Heart left ventricle (tissue), 13 donors: ENCODE measurements around the gene SGSM2.

Experiments used
- CTCF ChIP-seq, 12 donors: fragments of 200-600 bp; sonication (generic) in 4 of 12; IDR thresholded peaks; one replicate each; pipeline versions ENCODE4 v1.5.0 to v1.8.0; 2018 to 2022; ENCODE audit warnings: antibody characterized with exemption in 12 of 12, mild to moderate bottlenecking in 5 of 12
- POLR2A ChIP-seq, 2 donors: fragments of 450-650 bp; IDR thresholded peaks; one replicate each; pipeline ENCODE4 v1.6.1; 2017; ENCODE audit warnings: antibody characterized with exemption in 2 of 2, mild to moderate bottlenecking in 2 of 2, moderate library complexity in 2 of 2
- donor health status: ischemic (EF 13 %, LVEDD 7.1; RV severe dilation, severe dysfunction).
- donor health status: DM: no; HTN: yes; CAD: no.
- donor health status: DM: no; HTN: no; CAD: no.
- donor health status: ischemic (EF 25% LVEDD 6.9; RV normal size, moderate dysfunction).
- donor health status: ischemic (EF 25% LVEDD 5.7; RV mildly dilated, moderate dysfunction).
- donor health status: ischemic (EF 35%, LVEDD 5.7; RV mildly dilated, moderate dysfunction).
- donor health status: nonischemic (EF 11% LVEDD 7.7; RV severe dilation, severe dysfunction).
- donor health status: DM: yes; HTN: yes; CAD: no.
- donor health status: PGD.
- donor health status: ischemic (EF 29% LVEDD 5.4; RV normal size, mild dysfunction).
- donor health status: nonischemic (EF 23%, LVEDD 6.1; RV moderate dilation, normal function).

- no peak for TF ChIP-seq CTCF (IDR thresholded peaks at IDR 0.05)
- TF ChIP-seq POLR2A (IDR thresholded peaks at IDR 0.05): no peak
Measured at GRCh38 chr17:2364763-2365116, 27.4 kb downstream of the SGSM2 start.
